Panc1 (cell line): ENCODE results near the gene CPA5. TPM values are rescaled to one million over a fixed set of nuclear protein-coding genes. Genes with fewer than 3 reads are reported as not detected.

Experiments
- ATAC-seq: fragments of 200-7000 bp; cut with Tn5 transposase; 2 replicates; pipeline ENCODE4 v1.9.1; 2020; ENCODE audit warnings: mild to moderate bottlenecking, moderate library complexity
- BruUV-seq: library from RNA; stranded (reverse); fragments of 400-500 nt; replicated peaks from 2 replicates; lab custom pipeline; 2021; lab: Mats Ljungman, UMichigan
- CTCF ChIA-PET: fragments of 300-600 bp; sonication (Branson Sonifier 250); formaldehyde crosslinking; loops from one replicate; lab custom pipeline; 2022; ENCODE audit warnings: antibody characterized with exemption; lab: Charles Lee
- POLR2A ChIA-PET: fragments of 300-600 bp; sonication (Branson Sonifier 250); formaldehyde crosslinking; loops from one replicate; lab custom pipeline; 2022; ENCODE audit warnings: antibody characterized with exemption; lab: Charles Lee
- DNase-seq: peaks from one replicate; pipeline ENCODE4 v3.0.0-alpha.2; 2010; ENCODE audit warnings: low read depth, low spot score
- H3K27ac ChIP-seq: 2 replicates; pipeline ENCODE4 v1.5.1; 2011; ENCODE audit warnings: mild to moderate bottlenecking, low read length, inconsistent platforms
- H3K27me3 ChIP-seq: fragments of 200-500 bp; sonication (Bioruptor generic); 2 replicates; pipeline ENCODE4 v1.6.0; 2014; ENCODE audit warnings: low read length, inconsistent platforms; ENCODE audit not compliant: control insufficient read depth, insufficient read depth
- H3K36me3 ChIP-seq: fragments of 200-500 bp; sonication (Bioruptor generic); 2 replicates; pipeline ENCODE4 v1.5.1; 2014; ENCODE audit warnings: inconsistent platforms, mild to moderate bottlenecking, low read length, moderate library complexity; ENCODE audit not compliant: control insufficient read depth, insufficient read depth
- H3K4me1 ChIP-seq: 2 replicates; pipeline ENCODE4 v1.5.1; 2011; ENCODE audit warnings: inconsistent platforms, mild to moderate bottlenecking, low read length, moderate library complexity; ENCODE audit not compliant: control insufficient read depth, insufficient read depth
- H3K4me3 ChIP-seq, 2 experiments: 2 replicates each; pipeline ENCODE4 v1.5.1; 2011 to 2012; ENCODE audit warnings: low read depth in 2 of 2, low read length in 2 of 2, mild to moderate bottlenecking in 2 of 2, inconsistent platforms in 1 of 2, moderate library complexity in 1 of 2
- H3K9me3 ChIP-seq: fragments of 200-500 bp; sonication (Bioruptor generic); 2 replicates; pipeline ENCODE4 v1.5.1; 2014; ENCODE audit warnings: low read depth, mild to moderate bottlenecking, inconsistent platforms, low read length, moderate library complexity; ENCODE audit not compliant: control insufficient read depth, insufficient read depth
- CTCF ChIP-seq: fragments of 450-650 bp; IDR thresholded peaks from 2 replicates; pipeline ENCODE4 v1.5.1; 2017; ENCODE audit warnings: mild to moderate bottlenecking
- POLR2AphosphoS5 ChIP-seq: IDR thresholded peaks from 2 replicates; pipeline ENCODE4 v1.6.1; 2012; ENCODE audit warnings: mild to moderate bottlenecking, low read depth, low read length, moderate library complexity
- REST ChIP-seq, 2 experiments: IDR thresholded peaks; 2 replicates each; pipeline ENCODE4 v1.6.1; 2011 to 2012; ENCODE audit warnings: low read depth in 2 of 2, control low read depth in 1 of 2, low read length in 1 of 2, mild to moderate bottlenecking in 1 of 2, moderate library complexity in 1 of 2; ENCODE audit not compliant: insufficient read depth in 1 of 2
- SIN3A ChIP-seq: IDR thresholded peaks from 2 replicates; pipeline ENCODE4 v1.6.1; 2012; ENCODE audit warnings: low read depth, mild to moderate bottlenecking, low read length, moderate library complexity, borderline replicate concordance; ENCODE audit not compliant: insufficient read depth
- TCF7L2 ChIP-seq: IDR thresholded peaks from 2 replicates; pipeline ENCODE4 v1.6.1; 2011; ENCODE audit warnings: mild to moderate bottlenecking, low read depth, low read length, inconsistent platforms
- in situ Hi-C: cut with HindIII; loops from 2 replicates; pipeline ENCODE4 v1.10.0; 2016; ENCODE audit warnings: low sequenced_read_pairs, low pct_unique_long_range_greater_than_20kb
- intact Hi-C: fragments of 100-400 bp; cut with micrococcal nuclease; formaldehyde crosslinking; loops from one replicate; pipeline ENCODE4 v1.10.0; 2022; ENCODE audit not compliant: unreplicated experiment
- total RNA-seq: library from RNA; stranded (reverse); gene quantifications from one replicate; pipeline ENCODE4 v1.2.1, GENCODE V29; 2021; ENCODE audit not compliant: unreplicated experiment

Gene CPA5
- total RNA-seq, 1 experiment from 2014 or later: not detected

GRCh38 chr7:130302649-130303048 is 42.0 kb upstream of the CPA5 start:
- no peaks in the 10 kb centered on the region for H3K9me3 ChIP-seq
- POLR2A ChIA-PET: no interaction called here
- no peaks in the 10 kb centered on the region for H3K27me3 ChIP-seq
- no peak overlapping the region for H3K27ac ChIP-seq
- intact Hi-C loops: no loop called here
- no peaks in the 10 kb centered on the region for H3K36me3 ChIP-seq
- ATAC-seq (no peak), DNase-seq (no peak)
- no peak for TF ChIP-seq CTCF
- TF ChIP-seq POLR2AphosphoS5: no peak
- no peak for TF ChIP-seq REST (IDR thresholded peaks at IDR 0.05; ENCODE audit: insufficient read depth in 1 of 2, low read depth in 2 of 2, low read length in 1 of 2)
- TF ChIP-seq TCF7L2: no peak
- no peak for TF ChIP-seq SIN3A
- no TSS peak for BruUV-seq
- CTCF ChIA-PET: no interaction called here
- no peaks in the 10 kb centered on the region for H3K4me1 ChIP-seq
- H3K4me3 ChIP-seq: no peak overlapping the region
- in situ Hi-C loops: no loop called here

- DNase-seq: no peak
- BruUV-seq: no TSS peak
- ChIA-PET CTCF (no interaction called here), POLR2A (no interaction called here)
- intact Hi-C loops (no loop called here), in situ Hi-C loops (no loop called here)
- no peak for TF ChIP-seq CTCF
- no peak for TF ChIP-seq SIN3A
- TF ChIP-seq REST (IDR thresholded peaks at IDR 0.05; ENCODE audit: insufficient read depth in 1 of 2, low read depth in 2 of 2, low read length in 1 of 2): no peak
- no peak for TF ChIP-seq POLR2AphosphoS5
- no peak for TF ChIP-seq TCF7L2
- H3K27me3 ChIP-seq: no peaks in the 10 kb centered on the region
- no peaks in the 10 kb centered on the region for H3K4me1 ChIP-seq
- no peak overlapping the region for H3K4me3 ChIP-seq
- H3K27ac ChIP-seq: no peak overlapping the region
- ATAC-seq: no peak
- H3K9me3 ChIP-seq: no peaks in the 10 kb centered on the region
- H3K36me3 ChIP-seq: no peaks in the 10 kb centered on the region
Observed at GRCh38 chr7:130303127-130303526, 41.5 kb upstream of the CPA5 start.
